Astrocyte (in vitro differentiated cells and primary cell): ENCODE results near the gene FOXD4L1.
"Not testable (repeated sequence)": the region's sequence is repeated elsewhere in the genome, so short reads cannot be mapped to it uniquely, and the experiment has no call there.

Experiments
- CTCF ChIP-seq: IDR thresholded peaks from 2 replicates; pipeline ENCODE4 v1.5.1; 2011; ENCODE audit warnings: low read depth, mild to moderate bottlenecking, inconsistent platforms, low read length, moderate library complexity; ENCODE audit not compliant: insufficient read depth
- EZH2 ChIP-seq: IDR thresholded peaks from 2 replicates; pipeline ENCODE4 v1.6.1; 2012; ENCODE audit warnings: mild to moderate bottlenecking, low read length, inconsistent platforms; ENCODE audit not compliant: insufficient read depth

GRCh38 chr2:113498365-113498764 is at the start of gene FOXD4L1:
- not testable (repeated sequence) for TF ChIP-seq EZH2, CTCF
